ENCODE measurements around the gene CDK3.

- TF ChIP-seq POLR2A (IDR thresholded peaks at IDR 0.05; ENCODE audit: low read length): no peak
- no peak for TF ChIP-seq GATA1 (IDR thresholded peaks at IDR 0.05; ENCODE audit: low read depth, low read length)
Observed at GRCh38 chr17:75970626-75971025, 30.0 kb upstream of the CDK3 start.

All from erythroblast (primary cell).